ENCODE results near the gene RUNDC1.
"Not testable (repeated sequence)": the region's sequence is repeated elsewhere in the genome, so short reads cannot be mapped to it uniquely, and the experiment has no call there.

RUNDC1 gene

DNA sequence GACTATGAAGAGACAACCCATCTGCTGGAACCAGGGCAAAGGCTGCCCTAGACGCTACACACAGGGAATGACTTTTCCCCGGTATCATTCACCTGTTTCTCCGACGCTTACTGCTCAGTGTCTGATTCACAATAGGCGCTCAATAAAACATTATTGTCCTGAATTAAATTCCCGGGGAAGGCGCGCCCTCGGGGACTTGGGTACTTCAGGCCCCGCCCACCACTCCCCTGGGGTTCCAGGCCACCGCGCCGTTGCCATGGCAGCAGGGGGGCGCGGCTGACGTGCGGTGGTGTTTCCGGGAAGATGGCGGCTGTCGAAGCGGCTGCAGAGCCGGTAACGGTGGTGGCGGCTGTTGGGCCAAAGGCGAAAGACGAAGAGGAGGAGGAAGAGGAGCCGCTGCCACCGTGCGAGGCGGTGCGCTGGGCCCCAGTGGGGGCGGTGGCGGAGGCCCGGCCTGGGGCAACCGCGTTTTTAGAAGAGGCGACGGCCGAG is at the start of gene RUNDC1:
RUNDC1 (plus strand) TSS at position 292 of the 492 bp plus-strand sequence; CDS start at position 304, 12 bp downstream.
- peak; percentile 90 for DNase-seq (ENCODE audit: low read depth)

DNA sequence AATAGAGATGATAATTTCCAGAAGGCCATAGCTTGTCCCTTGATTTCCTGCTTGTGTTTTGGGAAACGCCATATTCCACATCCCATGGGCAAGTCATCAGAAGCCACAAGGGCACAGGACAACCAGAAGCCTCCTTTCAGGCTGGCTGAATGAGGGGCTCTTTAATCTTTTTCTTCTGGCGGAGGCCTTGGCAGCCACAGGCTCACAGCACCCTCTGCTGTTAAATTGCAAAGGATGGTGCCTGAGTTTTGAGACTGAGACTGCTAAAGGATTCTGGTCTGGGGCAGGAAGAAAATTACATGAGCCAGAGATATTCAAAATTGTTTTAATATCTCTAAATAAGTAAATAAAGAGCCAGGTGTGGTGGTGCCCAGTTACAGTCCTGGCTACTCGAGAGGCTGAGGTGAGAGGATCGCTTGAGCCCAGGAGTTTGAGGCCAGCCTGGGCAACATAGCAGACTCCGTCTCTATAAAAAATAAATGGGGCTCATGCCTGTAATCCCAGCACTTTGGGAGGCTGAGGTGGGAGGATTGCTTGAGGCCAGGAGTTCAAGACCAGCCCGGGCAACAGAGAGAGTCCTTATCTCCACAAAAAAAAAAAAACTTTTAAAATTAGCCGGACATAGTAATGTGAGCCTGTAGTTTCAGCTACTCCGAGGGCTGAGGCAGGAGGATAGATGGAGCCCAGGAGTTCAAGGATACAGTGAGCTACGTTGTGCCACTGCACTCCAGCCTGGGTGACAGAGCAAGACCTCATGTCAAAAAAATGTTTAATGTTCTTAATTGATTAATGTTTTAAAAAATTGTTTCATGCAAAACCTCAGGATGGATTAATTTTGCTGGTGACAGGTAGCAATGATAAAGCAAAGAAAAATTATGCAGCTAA is 42.4 kb upstream of the RUNDC1 start:
- DNase-seq (ENCODE audit: low read depth), result no peak

DNA sequence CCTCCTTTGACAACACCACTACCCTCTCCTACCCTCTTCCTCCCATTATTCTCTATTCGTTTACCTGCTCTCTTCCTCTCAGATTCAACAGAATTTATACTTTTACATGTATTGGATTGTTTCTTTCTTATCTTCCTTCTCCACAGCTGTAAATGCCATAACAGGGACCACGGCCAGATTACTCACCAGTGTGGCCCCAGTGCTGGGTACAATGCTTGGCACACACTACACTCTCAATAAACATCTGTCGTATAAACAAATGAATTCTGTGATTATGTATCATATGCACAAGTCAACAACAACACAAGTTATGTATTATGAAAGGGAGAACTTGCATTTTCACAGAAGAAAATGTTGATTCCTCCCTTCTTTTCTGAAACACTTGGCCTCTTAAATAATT is 36.2 kb upstream of the RUNDC1 start:
- no peak for DNase-seq (ENCODE audit: low read depth)

DNA sequence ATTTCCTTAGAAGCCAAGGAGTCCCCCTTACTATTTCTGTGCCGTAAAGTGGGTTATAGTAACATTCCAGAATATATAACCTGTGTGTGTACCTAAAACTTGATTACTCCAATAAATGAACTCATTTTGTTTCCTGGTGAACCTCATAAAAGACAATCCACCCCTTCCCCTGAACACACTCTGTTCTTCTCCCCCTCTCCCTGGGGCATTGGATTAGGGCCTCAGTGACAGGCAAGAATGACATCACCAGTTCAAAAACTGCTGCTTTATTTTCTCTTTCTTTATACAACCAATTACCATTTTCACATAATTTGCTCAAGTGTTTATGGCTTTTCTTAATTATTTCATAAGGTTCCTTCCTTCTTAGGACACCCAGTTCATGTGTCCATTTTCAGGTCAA is 33.6 kb upstream of the RUNDC1 start:
- DNase-seq (ENCODE audit: low read depth), result no peak

DNA sequence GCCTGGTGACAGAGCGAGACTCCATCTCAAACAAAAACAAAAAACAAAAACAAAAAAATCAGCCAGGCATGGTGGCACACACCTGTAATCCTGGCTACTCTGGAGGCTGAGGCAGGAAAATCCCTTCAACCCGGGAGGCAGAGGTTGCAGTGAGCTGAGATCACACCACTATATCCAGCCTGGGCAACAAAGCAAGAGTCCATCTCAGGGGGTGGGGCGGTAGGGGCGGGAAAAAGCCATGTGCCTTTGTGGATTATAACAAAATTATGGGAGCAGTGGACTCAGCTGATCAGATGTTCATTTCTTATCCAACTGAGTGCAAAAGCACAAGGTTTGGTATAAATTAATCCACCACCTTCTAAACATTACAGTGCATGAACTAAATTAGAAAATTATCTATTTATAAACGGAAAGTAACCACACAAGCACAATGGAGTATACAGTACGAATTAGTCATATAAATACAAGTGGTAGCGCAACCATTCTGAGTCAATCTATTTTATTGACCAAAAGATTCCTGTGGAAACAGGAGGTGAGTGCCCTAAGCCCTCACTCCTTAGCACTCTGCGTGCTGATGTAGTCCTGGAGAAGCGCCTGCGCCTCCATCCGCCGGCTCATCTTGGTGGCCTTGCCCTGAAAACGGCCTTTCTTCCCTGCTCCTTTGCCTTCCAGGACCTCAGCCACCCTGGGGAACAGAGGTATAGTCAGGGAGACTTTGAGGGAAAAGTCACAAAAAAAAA is 30.2 kb upstream of the RUNDC1 start:
- no peak for DNase-seq (ENCODE audit: low read depth)

DNA sequence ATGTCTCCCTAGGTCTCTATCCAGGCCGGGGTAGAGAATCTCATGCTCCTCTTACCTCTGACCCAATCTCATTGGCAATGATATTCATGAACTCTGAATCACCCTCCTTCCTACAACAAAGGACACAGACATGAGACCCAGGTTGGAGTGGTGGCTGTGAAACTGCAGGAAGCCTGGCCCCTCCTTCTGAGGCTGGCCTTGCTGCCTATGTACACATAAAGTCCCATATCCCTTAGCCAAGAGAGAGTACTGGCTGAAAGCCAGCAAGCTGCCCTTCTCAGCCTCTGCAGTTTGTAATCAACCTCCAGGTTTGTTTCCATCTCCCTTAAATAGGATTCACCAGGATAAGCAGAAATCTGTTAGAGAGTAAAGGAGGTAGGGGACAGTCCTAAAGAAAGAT is 26.7 kb upstream of the RUNDC1 start:
- no peak for DNase-seq (ENCODE audit: low read depth)

DNA sequence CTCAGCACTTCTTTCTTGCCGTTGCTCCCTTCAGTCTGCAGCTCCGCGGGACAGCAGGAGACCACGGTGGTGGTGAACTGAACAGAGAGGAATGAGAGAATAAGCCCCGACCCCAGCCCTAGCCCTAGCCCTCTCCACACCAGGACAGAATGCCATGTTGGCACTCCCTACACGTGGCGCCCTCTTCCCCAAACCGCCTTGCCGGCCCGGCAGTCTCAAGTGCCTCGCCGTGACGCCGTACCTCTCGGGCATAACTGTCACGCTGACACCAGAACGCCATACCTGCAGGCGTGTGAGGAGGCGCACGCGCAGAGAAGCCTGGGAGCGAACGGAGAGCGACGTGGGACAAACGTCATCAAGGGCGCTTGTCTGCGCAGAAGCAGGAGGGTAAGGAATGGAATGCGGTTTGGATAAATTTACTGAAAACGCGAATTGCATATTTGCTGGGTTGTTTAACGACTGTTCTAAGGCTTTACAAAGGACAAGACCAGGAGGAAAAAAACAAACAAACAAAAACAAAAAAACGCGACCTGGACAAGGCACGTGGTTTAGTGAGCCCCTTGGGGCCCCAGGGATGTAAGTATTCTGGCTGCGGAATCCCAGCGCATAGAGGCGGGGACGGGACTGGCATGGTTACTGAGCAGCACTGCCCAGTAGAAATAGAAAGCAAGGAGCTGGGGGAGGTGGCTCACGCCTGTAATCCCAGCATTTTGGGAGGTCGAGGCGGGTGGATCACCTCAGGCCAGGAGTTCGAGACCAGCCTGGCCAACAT is 16.0 kb upstream of the RUNDC1 start, which contains the start of gene AARSD1:
AARSD1 (minus strand) TSS at position 294 of the 772 bp plus-strand sequence; CDS start at position 280, 14 bp downstream.
- DNase-seq (ENCODE audit: low read depth), result peak; percentile 80

DNA sequence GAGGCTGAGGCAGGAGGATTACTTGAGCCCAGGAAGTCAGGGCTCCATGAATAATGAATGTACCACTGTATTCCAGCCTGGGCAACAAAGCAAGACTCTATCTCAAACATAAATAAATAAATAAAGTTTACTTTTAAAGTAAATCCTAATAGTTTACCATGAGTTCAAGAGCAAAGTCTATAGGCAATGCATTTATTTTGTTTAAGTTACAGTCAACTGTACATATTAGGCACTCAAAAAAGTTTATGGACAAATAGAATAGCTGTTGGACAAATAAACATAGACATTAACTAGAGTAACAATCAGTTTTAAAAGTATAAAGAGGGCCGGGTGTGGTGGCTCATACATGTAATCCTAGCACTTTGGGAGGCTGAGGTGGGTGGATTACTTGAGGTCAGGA is 12.4 kb upstream of the RUNDC1 start:
- DNase-seq (ENCODE audit: low read depth), result no peak

DNA sequence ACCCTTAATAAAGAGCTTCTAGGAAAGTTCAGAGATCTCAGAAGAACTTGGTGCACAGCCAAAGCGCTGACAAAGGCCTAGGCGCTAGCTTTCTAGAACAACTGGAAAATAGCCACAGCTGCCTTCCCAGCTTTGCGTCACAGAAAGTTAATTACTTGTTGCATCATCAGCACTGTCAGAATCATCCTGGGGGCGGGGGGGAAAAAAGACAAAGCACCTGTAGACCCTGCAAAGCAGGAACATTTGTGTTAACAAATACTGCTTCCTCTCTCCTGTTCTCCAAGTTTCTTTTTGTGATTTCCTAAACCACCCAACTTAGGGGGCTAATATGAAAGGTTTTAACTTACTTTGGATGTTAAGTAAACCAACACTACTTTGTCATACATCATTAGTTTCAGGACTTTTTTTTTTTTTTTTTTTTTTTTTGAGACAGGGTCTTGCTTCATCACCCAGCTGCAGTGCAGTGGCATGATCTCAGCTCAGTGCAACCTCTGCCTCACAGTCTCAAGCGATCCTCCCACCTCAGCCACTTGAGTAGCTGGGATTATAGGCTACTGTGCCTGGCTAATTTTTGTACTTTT is 11.3 kb upstream of the RUNDC1 start:
- DNase-seq (ENCODE audit: low read depth), result no peak

DNA sequence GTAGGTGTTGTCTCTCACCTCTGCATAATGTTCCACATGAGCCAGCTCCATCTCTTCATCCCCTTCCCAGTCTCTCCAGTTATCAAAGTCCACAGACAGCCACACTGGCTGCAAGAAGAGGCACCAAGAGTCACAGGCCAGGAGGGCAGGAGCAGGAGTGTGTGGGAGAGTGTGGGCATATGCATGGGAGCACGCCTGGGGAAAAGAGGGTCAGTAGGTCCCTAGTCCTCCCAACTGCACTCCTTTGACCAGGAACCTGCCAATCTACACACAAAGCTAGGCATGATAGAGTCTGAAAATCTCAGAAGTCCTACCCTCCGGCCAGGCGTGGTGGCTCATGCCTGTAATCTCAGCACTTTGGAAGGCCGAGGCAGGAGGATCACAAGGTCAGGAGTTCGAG is 8.8 kb upstream of the RUNDC1 start:
- DNase-seq (ENCODE audit: low read depth), result no peak

DNA sequence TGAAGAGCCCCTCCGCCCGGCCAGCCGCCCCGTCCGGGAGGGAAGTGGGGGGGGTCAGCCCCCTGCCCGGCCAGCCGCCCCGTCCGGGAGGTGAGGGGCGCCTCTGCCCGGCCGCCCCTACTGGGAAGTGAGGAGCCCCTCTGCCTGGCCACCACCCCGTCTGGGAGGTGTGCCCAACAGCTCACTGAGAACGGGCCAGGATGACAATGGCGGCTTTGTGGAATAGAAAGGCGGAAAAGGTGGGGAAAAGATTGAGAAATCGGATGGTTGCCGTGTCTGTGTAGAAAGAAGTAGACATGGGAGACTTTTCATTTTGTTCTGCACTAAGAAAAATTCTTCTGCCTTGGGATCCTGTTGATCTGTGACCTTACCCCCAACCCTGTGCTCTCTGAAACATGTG is 7.0 kb upstream of the RUNDC1 start:
- DNase-seq (ENCODE audit: low read depth), result not testable (repeated sequence)

DNA sequence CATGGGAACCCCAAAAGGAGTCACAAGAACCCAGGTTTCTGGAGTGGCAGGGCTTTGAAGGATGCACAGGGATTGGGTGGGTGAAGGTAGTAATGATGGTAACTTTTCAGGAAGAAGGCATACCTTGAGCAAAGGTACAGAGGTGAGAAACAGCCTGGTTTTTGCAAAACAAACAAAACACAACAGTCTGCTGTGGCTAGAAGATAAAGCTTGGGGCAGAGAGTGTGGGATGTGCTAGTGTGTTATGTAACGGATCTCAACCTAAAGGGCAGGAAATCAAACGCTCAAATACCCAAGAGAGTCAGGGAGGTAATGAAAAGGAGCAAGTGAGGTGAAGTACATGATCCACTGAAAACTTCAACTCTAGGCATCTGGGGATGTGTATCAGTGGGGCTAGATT is 5.1 kb upstream of the RUNDC1 start:
- DNase-seq (ENCODE audit: low read depth), result no peak

DNA sequence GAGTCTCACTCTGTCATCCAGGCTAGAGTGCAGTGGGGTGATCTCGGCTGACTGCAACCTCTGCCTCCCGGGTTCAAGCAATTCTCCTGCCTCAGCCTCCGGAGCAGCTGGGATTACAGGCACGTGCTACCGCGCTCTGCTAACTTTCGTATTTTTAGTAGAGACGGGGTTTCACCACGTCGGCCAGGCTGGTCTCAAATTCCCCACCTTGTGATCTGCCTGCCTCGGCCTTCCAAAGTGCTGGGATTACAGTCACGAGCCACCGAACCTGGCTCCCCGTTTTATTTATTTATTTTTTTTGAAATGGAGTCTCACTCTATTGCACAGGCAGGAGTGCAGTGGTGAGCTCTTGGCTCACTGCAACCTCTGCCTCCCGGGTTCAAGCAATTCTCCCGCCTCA is 4.7 kb upstream of the RUNDC1 start:
- DNase-seq (ENCODE audit: low read depth), result not testable (repeated sequence)

DNA sequence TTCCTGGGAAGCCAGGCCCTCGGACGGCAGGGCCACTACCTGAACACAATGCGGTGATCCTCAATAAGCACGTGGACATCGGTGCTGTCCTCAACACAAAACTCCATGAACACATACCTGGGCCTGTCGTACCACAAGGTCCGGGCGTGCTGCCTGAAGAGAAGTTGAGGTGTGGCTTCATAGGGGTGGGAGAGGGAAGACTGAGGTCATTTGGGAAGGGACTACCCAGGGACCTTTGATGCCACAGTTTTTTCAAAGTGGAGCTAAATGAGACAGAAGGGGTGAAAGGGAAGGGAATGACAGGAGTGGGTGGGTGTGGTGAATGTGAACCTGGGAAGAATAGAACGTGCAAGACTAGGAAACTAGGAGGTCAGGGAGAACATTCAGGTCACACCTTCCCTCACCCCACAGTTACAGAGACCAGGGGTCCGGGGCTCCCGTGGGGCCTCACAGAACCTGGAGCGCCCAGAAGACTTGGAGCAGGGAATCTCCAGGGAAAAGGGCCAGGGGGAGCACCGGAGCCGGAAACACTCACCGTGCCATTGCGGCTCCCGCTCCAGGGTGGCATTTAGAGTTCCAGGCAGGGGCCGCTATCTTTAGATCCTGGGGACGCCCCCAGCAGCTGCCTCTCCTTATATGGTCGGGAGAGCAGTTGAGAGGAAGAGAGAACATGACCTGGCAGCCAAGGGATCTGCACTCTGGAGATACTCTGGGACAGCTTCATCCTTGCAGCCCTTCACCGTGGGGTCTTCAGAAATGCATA is 673 bp upstream of the RUNDC1 start, which contains the start of gene PTGES3L:
PTGES3L (minus strand) TSS at position 570 of the 763 bp plus-strand sequence; CDS start at position 543, 27 bp downstream.
- no peak for DNase-seq (ENCODE audit: low read depth)

DNA sequence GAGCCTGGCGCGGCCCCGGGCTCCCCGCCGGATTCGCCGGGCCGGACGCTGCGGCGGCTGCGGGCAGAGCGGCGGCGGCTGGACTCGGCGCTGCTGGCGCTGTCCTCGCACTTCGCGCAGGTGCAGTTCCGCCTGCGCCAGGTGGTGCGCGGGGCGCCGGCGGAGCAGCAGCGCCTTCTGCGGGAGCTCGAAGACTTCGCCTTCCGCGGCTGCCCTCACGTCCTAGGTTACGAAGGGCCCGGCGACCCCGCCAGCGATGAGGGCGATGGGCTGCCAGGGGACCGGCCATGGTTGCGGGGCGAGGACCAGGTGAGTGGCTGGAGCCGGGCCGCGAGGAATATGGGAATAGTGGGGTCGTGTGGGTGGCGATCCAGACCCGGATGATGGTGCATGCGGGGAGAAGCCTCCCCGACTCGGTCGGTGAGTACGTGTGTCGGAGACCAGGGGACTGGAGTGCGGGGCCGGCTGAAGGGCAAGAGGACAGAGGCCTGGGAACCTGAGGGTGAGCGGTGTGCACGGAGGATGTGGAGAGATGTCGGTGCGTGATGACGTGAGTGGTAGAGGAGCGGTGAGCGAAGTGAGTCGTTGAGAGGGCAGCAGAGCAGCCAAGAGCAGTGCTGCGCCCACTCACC is 517 bp downstream of the RUNDC1 start:
- peak; percentile 56 for DNase-seq (ENCODE audit: low read depth)

DNA sequence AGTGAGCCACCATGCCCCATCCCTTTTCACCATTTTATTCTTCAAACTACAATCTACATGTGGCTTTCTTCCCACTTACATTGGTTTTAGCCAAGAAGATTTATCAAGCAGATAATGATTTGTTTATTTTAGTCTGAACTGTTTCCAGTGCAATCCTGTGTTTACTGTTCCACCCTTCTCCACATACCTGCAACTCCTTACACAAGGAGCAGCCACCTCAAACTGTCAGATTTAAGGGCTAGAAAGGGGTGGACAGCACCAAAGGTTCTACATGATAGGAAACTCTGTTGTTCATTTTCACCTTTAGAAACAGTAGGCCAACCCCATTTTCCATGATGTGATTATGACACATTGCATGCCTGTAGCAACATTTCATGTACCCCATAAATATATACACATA is 1.9 kb downstream of the RUNDC1 start:
- no peak for DNase-seq (ENCODE audit: low read depth)

DNA sequence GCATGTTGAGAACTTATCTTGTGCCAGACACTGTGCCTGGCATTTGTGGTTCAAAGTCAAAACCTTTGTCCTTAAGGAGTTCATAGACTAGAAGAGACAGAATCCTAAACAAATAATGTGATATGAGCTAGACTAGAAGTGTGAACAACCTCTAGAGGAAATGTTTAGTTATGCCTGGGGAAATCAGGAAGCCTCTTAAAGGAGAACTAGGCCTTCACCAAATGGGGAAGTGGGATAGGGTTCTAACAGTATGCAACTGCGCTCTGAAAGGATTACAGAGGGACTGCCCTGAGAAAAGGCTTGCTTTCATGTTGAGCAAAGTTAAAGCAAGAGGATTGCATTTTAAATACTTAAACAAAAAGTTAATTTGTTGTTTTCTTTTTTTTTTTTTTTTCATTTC is 4.9 kb downstream of the RUNDC1 start:
- DNase-seq (ENCODE audit: low read depth), result no peak

DNA sequence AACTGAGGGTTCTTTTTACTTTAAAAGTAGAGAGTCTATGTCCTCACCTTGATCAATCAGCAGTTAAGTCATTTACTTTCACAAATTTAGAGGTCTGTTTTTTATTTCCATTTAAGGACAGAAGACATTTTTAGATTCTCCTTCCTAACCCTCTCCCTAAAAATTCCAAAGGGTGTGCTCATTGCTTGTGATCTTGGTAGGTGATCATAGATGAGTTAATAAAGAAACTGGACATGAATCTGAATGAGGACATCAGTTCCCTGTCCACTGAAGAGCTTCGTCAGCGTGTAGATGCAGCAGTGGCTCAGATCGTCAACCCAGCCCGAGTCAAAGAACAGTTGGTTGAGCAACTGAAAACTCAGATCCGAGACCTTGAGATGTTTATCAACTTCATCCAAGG is 8.8 kb downstream of the RUNDC1 start:
- DNase-seq (ENCODE audit: low read depth), result no peak

DNA sequence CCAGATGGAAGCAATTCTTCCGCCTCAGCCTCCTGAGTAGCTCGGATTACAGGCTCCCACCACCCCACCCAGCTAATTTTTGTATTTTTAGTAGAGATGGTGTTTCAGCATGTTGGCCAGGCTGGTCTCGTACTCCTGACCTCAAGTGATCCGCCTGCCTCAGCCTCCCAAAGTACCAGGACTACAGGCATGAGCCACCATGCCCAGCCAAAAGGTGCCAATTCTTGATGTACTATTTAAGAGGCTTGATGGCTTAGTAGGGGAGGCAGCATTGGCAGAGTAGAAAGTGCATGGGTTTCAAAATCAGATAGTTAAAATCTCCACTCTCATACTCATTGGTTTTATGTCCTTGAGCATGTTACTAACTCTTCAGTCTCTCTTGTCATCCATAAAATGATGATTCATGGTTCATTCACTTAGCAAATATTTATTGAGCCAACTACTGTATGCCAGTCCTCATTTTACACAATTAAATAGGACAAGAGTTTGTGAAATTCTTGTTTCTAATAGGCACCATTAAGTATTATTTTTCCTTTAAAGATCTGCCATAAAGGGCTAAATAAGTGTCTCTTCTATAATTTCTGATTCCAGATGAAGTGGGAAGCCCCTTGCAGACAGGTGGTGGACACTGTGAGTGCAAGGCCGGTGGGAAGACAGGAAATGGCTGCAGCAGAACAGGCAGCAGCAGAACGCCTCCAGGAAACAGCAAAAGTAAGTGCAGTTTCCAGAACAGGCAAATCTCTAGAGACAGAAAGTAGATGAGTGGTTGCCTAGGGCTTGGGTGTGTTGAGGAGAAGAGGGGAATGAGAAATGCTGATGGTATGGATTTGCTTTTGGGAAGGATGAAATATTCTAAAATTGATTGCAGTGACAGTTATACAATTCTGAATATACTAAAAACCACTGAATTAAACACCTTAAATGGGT is 9.6 kb downstream of the RUNDC1 start:
- DNase-seq (ENCODE audit: low read depth), result no peak

Data from stimulated activated CD8-positive, alpha-beta memory T cell treated with anti-CD3 and anti-CD28 coated beads, Interleukin-4, amount 100 ng/mL, for 24 hours (primary cell).